Nephron progenitor cell (in vitro differentiated cells): ENCODE measurements around the gene ZMYND19.

Source experiments
- DNase-seq: peaks from one replicate; pipeline ENCODE4 v3.0.0; 2021
- H3K27ac Mint-ChIP-seq: 2 replicates; pipeline ENCODE4 v1.8.0; 2021; ENCODE audit warnings: mild to moderate bottlenecking, moderate library complexity, mixed read lengths
- H3K27me3 Mint-ChIP-seq: 2 replicates; pipeline ENCODE4 v1.8.0; 2021; ENCODE audit warnings: mild to moderate bottlenecking, low read depth, mixed read lengths; ENCODE audit not compliant: poor library complexity
- H3K36me3 Mint-ChIP-seq: 2 replicates; pipeline ENCODE4 v1.8.0; 2021; ENCODE audit warnings: low read depth, mixed read lengths
- H3K4me1 Mint-ChIP-seq: 2 replicates; pipeline ENCODE4 v1.8.0; 2021; ENCODE audit warnings: mixed read lengths
- H3K4me3 Mint-ChIP-seq: 2 replicates; pipeline ENCODE4 v1.8.0; 2021; ENCODE audit warnings: mild to moderate bottlenecking, moderate library complexity, mixed read lengths
- H3K9me3 Mint-ChIP-seq: 2 replicates; pipeline ENCODE4 v1.8.0; 2021; ENCODE audit warnings: mild to moderate bottlenecking, moderate library complexity, mixed read lengths
- CTCF ChIP-seq: fragments of 200-600 bp; sonication (generic); IDR thresholded peaks from 2 replicates; pipeline ENCODE4 v1.5.0; 2021; ENCODE audit warnings: antibody characterized with exemption

The ZMYND19 gene

DNA sequence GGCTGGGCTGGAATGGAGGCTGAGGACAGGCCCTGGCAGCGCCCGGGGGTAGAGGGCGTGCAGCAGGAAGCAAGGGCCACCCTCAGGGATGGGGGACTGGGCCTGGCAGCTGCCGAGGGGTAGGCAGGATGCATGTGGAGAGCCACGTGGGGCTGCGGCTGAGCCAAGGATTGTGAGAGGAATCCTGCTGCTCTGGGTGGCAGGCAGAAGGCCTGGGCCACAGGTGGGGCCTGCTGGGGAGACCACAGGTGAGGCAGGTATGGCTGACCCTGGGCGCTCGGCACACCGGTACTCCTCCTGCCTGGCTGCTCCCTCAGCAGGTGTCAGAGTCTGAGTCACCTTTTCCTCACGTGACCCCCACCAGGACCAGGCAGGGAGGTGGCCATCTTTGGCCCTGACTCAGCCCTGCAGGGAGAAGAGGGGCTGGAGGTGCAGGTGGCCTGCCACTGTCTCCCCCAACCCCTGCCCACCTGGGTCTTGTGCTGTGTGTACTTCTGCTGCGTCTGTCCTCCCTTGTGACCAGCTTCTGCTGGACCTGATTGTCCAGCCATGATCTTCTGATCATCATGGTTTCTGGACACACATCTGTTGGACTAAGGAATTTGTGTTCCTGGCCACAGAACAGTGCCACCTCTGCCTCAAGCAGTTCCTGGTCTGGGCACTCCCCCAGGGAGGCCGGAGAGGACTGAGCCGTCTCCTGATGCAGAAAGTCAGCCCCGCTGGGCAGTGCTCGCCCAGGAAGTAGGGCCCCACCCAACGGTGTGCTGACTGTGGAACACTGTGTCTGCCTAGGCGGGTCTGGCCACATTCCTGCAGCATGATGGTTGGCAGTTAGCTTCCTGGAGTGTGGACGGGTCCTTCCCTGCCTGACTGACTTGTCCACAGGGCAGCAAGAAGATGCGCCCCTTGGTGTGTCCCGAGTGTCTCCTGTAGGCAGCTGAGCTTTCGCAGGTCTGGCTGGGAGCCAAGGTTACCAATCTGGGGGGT is 21.6 kb upstream of the ZMYND19 start:
- Mint-ChIP-seq H3K27me3 (peaks cover 12% of the 10 kb centered on the region), H3K4me1 (peaks cover 27% of the 10 kb centered on the region), H3K36me3 (peaks cover 3% of the 10 kb centered on the region), H3K9me3 (no peaks in the 10 kb centered on the region), H3K4me3 (no peak overlapping the region), H3K27ac (peak overlapping the region; percentile 42)
- no peak for TF ChIP-seq CTCF
- no peak for DNase-seq

DNA sequence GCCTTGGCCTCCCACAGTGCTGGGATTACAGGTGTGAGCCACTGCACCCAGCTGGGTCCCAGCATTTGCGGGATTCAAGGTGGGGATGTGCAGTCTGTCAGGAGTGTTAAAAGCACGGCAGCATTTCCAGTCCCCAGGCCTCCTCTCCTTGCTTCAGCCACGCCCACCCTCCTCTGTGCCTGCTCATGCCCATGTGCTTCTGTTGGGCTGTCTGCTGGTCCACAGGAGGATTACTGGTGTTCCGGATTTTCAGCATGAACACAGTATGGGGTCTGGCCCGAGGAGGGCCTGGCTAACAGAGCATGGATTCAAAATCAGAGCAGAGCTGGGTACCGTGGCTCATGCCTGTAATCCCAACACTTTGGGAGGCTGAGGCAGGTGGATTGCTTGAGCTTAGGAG is 20.6 kb upstream of the ZMYND19 start:
- peaks cover 19% of the 10 kb centered on the region for H3K27me3 Mint-ChIP-seq
- H3K36me3 Mint-ChIP-seq: peaks cover 3% of the 10 kb centered on the region
- no peak overlapping the region for H3K4me3 Mint-ChIP-seq
- no peak overlapping the region for H3K27ac Mint-ChIP-seq
- peaks cover 33% of the 10 kb centered on the region for H3K4me1 Mint-ChIP-seq
- no peak for TF ChIP-seq CTCF
- no peak for DNase-seq
- H3K9me3 Mint-ChIP-seq: no peaks in the 10 kb centered on the region

DNA sequence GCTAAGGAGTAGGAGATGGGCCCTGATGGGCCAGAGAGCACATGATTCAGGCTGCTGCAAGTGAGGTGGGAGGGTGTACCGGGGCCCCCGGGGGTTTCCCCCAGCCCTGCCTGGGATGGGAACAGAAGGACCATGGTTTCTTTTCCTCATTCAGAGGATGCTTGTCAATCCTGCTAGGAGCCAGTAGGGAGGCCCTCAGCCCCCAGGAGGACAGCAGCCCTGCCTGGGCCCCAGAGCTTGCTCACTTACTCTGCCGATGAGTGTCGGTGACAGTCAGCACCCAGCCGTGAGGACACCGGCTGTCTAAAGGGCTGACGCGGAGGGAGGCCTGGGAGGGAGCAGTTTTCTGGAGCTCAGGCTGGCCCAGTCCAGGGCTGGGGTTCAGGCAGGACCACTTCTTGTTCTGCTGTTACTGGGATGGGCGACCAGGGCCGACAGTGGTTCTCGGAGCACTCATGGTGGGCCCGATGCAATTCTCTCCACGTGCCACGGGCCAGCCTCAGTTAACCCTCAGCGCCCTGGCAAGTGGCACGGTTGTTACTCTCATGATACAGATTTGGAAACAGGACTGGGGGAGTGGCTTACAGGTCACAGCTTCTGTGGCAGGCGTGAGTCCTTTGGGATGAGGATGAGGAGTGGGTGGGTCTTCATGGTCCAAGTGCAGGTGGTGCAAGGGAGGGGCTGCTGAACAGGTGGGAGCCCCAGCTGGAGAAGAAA is 17.0 kb upstream of the ZMYND19 start:
- no peak for TF ChIP-seq CTCF

DNA sequence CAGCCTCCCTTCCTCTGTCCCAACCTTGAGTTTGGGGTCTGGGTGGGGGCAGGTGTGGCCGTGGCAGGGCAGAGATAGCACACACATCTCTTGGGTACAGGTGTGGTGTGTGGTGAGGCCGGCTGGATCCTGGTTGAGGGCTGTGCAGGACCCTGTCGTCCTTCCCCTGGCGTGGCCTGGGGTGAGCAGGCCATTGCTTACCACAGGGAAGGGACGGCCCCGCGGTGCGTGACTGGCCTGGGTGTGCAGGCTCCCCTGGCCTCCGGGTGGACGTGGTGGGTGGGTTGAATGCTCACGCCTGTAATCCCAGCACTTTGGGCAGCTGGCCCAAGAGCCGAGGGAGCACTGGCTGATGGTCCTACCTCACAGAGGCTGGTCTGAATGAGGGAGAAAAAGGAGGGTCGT is 16.4 kb upstream of the ZMYND19 start:
- H3K27ac Mint-ChIP-seq: no peak overlapping the region
- DNase-seq: peak; percentile 28
- no peaks in the 10 kb centered on the region for H3K36me3 Mint-ChIP-seq
- TF ChIP-seq CTCF: no peak
- no peaks in the 10 kb centered on the region for H3K9me3 Mint-ChIP-seq
- H3K4me1 Mint-ChIP-seq: peaks cover 44% of the 10 kb centered on the region
- H3K4me3 Mint-ChIP-seq: peak overlapping the region; percentile 78
- peaks cover 43% of the 10 kb centered on the region for H3K27me3 Mint-ChIP-seq

More for the DNA sequence above, 17.0 kb upstream of the ZMYND19 start:
- H3K4me3 Mint-ChIP-seq: peak overlapping the region; percentile 78
- no peaks in the 10 kb centered on the region for H3K9me3 Mint-ChIP-seq
- H3K4me1 Mint-ChIP-seq: peaks cover 43% of the 10 kb centered on the region
- H3K36me3 Mint-ChIP-seq: no peaks in the 10 kb centered on the region
- H3K27me3 Mint-ChIP-seq: peaks cover 40% of the 10 kb centered on the region
- DNase-seq: no peak
- H3K27ac Mint-ChIP-seq: no peak overlapping the region

DNA sequence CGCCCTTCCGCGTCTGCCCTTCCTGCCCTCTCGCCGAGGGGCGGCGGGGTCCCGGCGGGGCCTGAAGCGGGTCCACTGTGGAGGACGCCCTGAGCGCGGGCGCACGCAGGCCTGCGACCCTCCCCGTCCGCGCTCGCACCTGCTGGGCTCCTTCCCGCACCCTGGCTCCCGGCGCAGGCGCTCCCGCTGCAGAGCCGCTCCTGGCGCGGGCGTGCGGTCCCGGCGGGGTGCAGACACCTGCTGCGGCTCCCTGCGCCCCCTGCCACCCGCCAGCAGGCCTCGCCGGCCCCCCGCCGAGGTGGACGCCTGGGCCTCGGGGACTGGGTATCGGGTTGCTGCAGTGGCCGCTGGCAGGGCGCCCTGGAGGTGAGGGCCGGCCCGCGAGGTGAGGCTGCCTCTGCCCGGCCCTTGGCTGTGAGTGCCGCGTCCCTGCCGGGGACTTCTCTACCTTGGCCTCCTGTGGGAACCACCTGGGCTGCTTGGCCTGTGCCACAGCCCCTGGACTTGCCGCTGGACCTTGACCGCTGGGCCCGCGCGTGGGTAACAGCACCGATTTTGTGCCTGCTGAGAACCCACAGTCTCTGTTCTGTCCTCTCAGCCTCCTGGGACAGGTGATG is 15.8 kb upstream of the ZMYND19 start:
- no peaks in the 10 kb centered on the region for H3K9me3 Mint-ChIP-seq
- H3K36me3 Mint-ChIP-seq: no peaks in the 10 kb centered on the region
- peaks cover 46% of the 10 kb centered on the region for H3K27me3 Mint-ChIP-seq
- H3K4me3 Mint-ChIP-seq: peak overlapping the region; percentile 78
- no peak overlapping the region for H3K27ac Mint-ChIP-seq
- TF ChIP-seq CTCF: no peak
- peak; percentile 57 for DNase-seq
- H3K4me1 Mint-ChIP-seq: peaks cover 44% of the 10 kb centered on the region
